ENCODE results near the gene SLC25A13. TPM values are rescaled to one million over a fixed set of nuclear protein-coding genes. Genes with fewer than 3 reads are reported as not detected.

SLC25A13 gene
- total and polyA plus RNA-seq, 2 of the 13 experiments (the other 11 are each of a cell fraction or from before 2014, with no cell fraction given), result 36.2 to 84.9 TPM

- TF ChIP-seq MXI1 (IDR thresholded peaks at IDR 0.05; ENCODE audit: borderline replicate concordance, low read depth, low read length), result no peak
- TF ChIP-seq ESRRA (CRISPR knock-in tag; IDR thresholded peaks at IDR 0.05; ENCODE audit: low read depth), result no peak
- TF ChIP-seq MTERF4 (CRISPR knock-in tag; IDR thresholded peaks at IDR 0.05), result no peak
- no peak for TF ChIP-seq ZNF44 (CRISPR knock-in tag; IDR thresholded peaks at IDR 0.05)
- peak in 1 of 2 experiments; percentile 32; a peak in 1 of 4 replicates for TF ChIP-seq NR2F1 (CRISPR knock-in tag; IDR thresholded peaks at IDR 0.05)
- TF ChIP-seq ZNF660 (CRISPR knock-in tag; IDR thresholded peaks at IDR 0.05; ENCODE audit: borderline replicate concordance, low read depth), result no peak
- no peak for TF ChIP-seq ZBTB4 (CRISPR knock-in tag; IDR thresholded peaks at IDR 0.05; ENCODE audit: borderline replicate concordance)
- TF ChIP-seq CREB1 (IDR thresholded peaks at IDR 0.05), result peak; percentile 54; the same call in 1 of the 2 replicates
- peak; percentile 61 for TF ChIP-seq CREB1 (CRISPR knock-in tag; IDR thresholded peaks at IDR 0.05)
- TF ChIP-seq PCBP1 (IDR thresholded peaks at IDR 0.05; ENCODE audit: borderline replicate concordance, low read depth, low read length), result no peak
- peak; percentile 63; the same call in 1 of the 2 replicates for TF ChIP-seq FOXA3 (CRISPR knock-in tag; IDR thresholded peaks at IDR 0.05)
- TF ChIP-seq FOSL2 (CRISPR knock-in tag; IDR thresholded peaks at IDR 0.05), result peak; percentile 85
- peak; percentile 50; the same call in 1 of the 2 replicates for TF ChIP-seq HOMEZ (CRISPR knock-in tag; IDR thresholded peaks at IDR 0.05; ENCODE audit: low read depth)
Measured at GRCh38 chr7:96331233-96331632, 9.3 kb upstream of the SLC25A13 start (continued).
